Chondrocyte (in vitro differentiated cells): ENCODE data around the gene SEMA7A. TPM values are rescaled to one million over a fixed set of nuclear protein-coding genes. Genes with fewer than 3 reads are reported as not detected.

ENCODE experiments used
- DNase-seq: peaks from one replicate; pipeline ENCODE4 v3.0.0; 2021; ENCODE audit warnings: mixed read lengths, low spot score
- H3K27ac Mint-ChIP-seq: one replicate; pipeline ENCODE4 v1.8.0; 2021; ENCODE audit warnings: mild to moderate bottlenecking, moderate library complexity, mixed read lengths; ENCODE audit not compliant: unreplicated experiment
- H3K27me3 Mint-ChIP-seq: 2 replicates; pipeline ENCODE4 v1.8.0; 2021; ENCODE audit warnings: low read depth, mixed read lengths
- H3K36me3 Mint-ChIP-seq: 2 replicates; pipeline ENCODE4 v1.8.0; 2021; ENCODE audit warnings: low read depth, mixed read lengths
- H3K4me1 Mint-ChIP-seq: 2 replicates; pipeline ENCODE4 v1.8.0; 2021; ENCODE audit warnings: low read depth, mild to moderate bottlenecking, mixed read lengths
- H3K4me3 Mint-ChIP-seq: one replicate; pipeline ENCODE4 v1.8.0; 2021; ENCODE audit warnings: mild to moderate bottlenecking, moderate library complexity, mixed read lengths; ENCODE audit not compliant: unreplicated experiment
- H3K9me3 Mint-ChIP-seq: 2 replicates; pipeline ENCODE4 v1.8.0; 2021; ENCODE audit warnings: low read depth, mixed read lengths
- total RNA-seq: library from RNA; stranded (reverse); gene quantifications from 3 replicates; pipeline ENCODE4 v1.2.1, GENCODE V29; 2021
- TF ChIP-seq, protein P1 (sequence below): fragments of 200-600 bp; sonication (generic); IDR thresholded peaks from 2 replicates; pipeline ENCODE4 v1.5.0; 2021; ENCODE audit warnings: antibody characterized with exemption, mild to moderate bottlenecking, moderate library complexity

SEMA7A gene
- total RNA-seq, 1 donor from 2014 or later: 2.3 TPM

DNA sequence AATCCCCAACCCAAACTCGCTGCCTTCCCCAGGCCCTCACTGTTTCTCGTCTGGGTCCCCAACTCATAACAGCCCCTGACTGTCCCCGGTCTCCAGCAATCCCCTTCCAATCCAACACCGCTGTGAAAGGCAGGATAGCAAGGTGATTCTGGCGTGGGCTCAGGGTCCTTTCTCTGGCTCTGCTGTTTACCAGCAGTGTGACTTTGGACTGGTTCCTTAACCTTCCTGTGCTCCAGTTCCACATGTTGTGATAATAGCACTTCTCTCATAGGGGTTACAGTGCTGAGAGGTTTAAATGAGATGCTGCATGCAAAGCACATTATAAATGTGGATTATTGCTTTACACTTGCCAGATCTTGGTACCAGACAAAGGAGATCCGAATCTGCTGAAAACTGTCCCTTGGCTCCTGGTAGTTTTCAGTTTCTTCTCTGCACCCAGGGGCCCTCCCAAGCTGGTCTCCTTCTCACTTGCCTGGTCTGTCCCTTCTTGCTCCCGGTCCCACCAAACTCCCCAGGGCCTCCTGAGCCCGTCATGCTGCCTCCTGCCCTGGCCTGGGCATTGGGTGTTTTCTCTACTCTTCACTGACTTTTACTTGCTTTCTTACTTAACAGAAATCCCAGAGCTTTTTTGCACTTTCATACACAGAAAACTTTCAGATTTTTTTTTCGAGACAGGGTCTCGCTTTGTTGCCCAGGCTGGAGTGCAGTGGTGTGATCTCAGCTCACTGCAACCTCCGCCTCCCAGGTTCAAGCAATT, 39.5 kb downstream of the SEMA7A start:
- Mint-ChIP-seq H3K9me3 (no peaks in the 10 kb centered on the region), H3K27ac (no peak overlapping the region), H3K36me3 (no peaks in the 10 kb centered on the region), H3K27me3 (no peaks in the 10 kb centered on the region), H3K4me3 (no peak overlapping the region), H3K4me1 (peaks cover 12% of the 10 kb centered on the region)
- TF ChIP-seq, protein P1, sequence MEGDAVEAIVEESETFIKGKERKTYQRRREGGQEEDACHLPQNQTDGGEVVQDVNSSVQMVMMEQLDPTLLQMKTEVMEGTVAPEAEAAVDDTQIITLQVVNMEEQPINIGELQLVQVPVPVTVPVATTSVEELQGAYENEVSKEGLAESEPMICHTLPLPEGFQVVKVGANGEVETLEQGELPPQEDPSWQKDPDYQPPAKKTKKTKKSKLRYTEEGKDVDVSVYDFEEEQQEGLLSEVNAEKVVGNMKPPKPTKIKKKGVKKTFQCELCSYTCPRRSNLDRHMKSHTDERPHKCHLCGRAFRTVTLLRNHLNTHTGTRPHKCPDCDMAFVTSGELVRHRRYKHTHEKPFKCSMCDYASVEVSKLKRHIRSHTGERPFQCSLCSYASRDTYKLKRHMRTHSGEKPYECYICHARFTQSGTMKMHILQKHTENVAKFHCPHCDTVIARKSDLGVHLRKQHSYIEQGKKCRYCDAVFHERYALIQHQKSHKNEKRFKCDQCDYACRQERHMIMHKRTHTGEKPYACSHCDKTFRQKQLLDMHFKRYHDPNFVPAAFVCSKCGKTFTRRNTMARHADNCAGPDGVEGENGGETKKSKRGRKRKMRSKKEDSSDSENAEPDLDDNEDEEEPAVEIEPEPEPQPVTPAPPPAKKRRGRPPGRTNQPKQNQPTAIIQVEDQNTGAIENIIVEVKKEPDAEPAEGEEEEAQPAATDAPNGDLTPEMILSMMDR: no peak
- no peak for DNase-seq

DNA sequence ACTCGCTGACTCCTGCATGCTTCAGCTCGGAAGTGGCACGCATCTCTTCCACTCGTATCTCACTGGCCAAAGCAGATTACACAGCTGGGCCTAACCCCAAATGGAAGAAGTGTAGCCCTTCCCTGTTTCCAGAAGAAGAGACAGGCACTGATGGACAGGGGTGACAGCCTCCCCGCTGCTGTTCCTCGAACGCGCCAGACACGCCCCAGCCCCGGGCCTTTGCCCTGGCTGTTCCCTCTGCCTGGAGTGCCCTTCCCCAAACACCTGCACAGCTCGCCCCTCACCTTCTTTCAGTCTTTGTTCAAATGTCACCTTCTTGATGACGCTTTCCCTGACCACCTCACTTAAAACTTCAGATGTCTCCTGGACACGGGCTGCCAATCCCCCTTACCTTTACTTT, 40.3 kb downstream of the SEMA7A start:
- no peaks in the 10 kb centered on the region for H3K27me3 Mint-ChIP-seq
- TF ChIP-seq, protein P1: no peak
- no peaks in the 10 kb centered on the region for H3K36me3 Mint-ChIP-seq
- H3K4me3 Mint-ChIP-seq: no peak overlapping the region
- no peak for DNase-seq
- H3K4me1 Mint-ChIP-seq: peaks cover 12% of the 10 kb centered on the region
- H3K27ac Mint-ChIP-seq: no peak overlapping the region
- no peaks in the 10 kb centered on the region for H3K9me3 Mint-ChIP-seq

DNA sequence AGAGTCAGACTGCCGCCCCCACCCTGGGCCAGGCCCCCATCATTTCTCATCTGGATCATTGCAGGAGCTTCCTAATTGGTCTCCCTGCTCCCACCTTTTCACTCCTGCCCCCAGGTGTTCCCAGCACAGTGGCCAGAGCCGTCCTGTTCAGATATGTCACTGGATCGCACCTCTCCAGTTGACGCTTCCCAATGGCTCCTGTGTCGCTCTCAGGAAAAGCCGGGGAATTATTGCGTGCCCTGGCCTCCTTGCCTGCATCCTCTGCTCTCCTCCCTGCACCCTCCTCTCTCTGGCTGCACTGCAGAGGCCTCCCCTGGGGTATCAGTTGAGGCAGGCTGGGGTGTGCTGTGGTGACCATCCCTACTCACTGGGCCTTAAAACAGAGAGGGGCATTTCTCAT, 40.9 kb downstream of the SEMA7A start:
- no peaks in the 10 kb centered on the region for H3K27me3 Mint-ChIP-seq
- H3K4me1 Mint-ChIP-seq: peaks cover 12% of the 10 kb centered on the region
- no peak overlapping the region for H3K27ac Mint-ChIP-seq
- no peaks in the 10 kb centered on the region for H3K9me3 Mint-ChIP-seq
- TF ChIP-seq, protein P1: no peak
- no peak for DNase-seq
- no peaks in the 10 kb centered on the region for H3K36me3 Mint-ChIP-seq
- no peak overlapping the region for H3K4me3 Mint-ChIP-seq

- no peak for DNase-seq
- H3K9me3 Mint-ChIP-seq: no peaks in the 10 kb centered on the region
Observed at GRCh38 chr15:74392451-74392830, 41.3 kb downstream of the SEMA7A start.

DNA sequence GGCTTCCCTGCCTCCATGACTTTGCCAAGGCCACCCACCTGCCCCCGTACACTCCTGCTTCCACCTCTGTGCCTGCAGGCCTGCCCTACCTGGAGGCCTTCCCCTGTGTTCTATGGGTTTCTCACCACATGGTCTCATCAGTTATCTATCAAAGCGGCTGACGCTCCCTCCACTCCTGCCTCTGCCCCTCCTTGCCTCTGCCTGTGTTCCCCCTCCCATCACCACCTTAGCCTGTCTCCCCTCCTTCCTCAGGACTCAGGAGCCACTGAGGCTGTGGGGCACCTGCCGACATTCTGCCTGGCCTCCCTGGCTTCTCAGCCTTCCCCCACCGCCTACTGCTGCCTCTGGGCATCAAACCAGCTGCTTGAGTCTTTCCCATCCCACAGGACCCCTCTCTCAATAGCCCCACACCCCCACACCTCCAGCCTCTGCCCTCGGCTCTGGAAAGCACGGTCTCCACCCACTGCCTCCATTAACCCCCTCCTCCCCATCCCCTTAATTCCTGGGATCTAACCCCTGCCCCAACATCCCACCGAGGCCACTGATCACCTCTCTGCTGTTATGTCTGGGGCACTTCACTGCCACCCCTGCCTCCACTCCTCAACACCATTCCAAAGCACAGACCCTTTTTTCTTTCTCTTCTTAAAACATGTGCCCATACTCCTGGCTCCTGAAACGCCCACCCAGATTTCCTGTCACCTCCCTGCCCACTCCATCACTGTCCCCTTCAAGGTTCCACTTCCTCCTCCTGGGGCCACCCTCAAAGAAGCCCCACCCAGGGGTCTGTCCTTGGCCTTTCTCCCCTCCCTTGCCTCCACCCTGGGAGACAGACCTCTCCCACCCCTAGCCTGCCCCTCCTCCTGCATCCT, 41.9 kb downstream of the SEMA7A start:
- H3K27me3 Mint-ChIP-seq: no peaks in the 10 kb centered on the region
- H3K36me3 Mint-ChIP-seq: no peaks in the 10 kb centered on the region
- H3K9me3 Mint-ChIP-seq: no peaks in the 10 kb centered on the region
- no peak overlapping the region for H3K4me3 Mint-ChIP-seq
- TF ChIP-seq, protein P1: no peak
- H3K4me1 Mint-ChIP-seq: peaks cover 12% of the 10 kb centered on the region
- no peak for DNase-seq
- H3K27ac Mint-ChIP-seq: no peak overlapping the region

More at GRCh38 chr15:74392451-74392830, 41.3 kb downstream of the SEMA7A start:
- no peak overlapping the region for H3K27ac Mint-ChIP-seq
- TF ChIP-seq, protein P1: no peak
- no peaks in the 10 kb centered on the region for H3K36me3 Mint-ChIP-seq
- no peaks in the 10 kb centered on the region for H3K27me3 Mint-ChIP-seq
- H3K4me1 Mint-ChIP-seq: peaks cover 12% of the 10 kb centered on the region
- no peak overlapping the region for H3K4me3 Mint-ChIP-seq
